ENCODE measurements around the gene FAM131A. TPM values are rescaled to one million over a fixed set of nuclear protein-coding genes. Genes with fewer than 3 reads are reported as not detected.

The FAM131A gene
- total RNA-seq, 2 experiments from 2014 or later: 3.7 to 3.8 TPM

- BruUV-seq (replicated peaks): no TSS peak
- Histone ChIP-seq H3K27ac (ENCODE audit: low read depth, low read length, poor library complexity, severe bottlenecking) (no peak overlapping the region), H3K4me1 (ENCODE audit: insufficient read depth, low read length, poor library complexity, severe bottlenecking) (no peaks in the 10 kb centered on the region), H2AFZ (ENCODE audit: low read length) (no peak overlapping the region), H3K36me3 (ENCODE audit: insufficient read depth, low read length) (0 out of 2 replicates have a peak, but pooled peaks cover 4% of the 10 kb centered on the region), H3K9me2 (ENCODE audit: insufficient read depth, low read length) (no peaks in the 10 kb centered on the region), H3K9me3 (ENCODE audit: low read length) (no peaks in the 10 kb centered on the region), H3K79me2 (ENCODE audit: insufficient read depth, low read depth, low read length) (no peaks in the 10 kb centered on the region), H4K20me1 (ENCODE audit: insufficient read depth, low read length) (no peaks in the 10 kb centered on the region), H3K4me3 (ENCODE audit: low read depth, low read length, poor library complexity, severe bottlenecking) (no peak overlapping the region), H3K4me2 (ENCODE audit: low read length) (no peak overlapping the region)
- no peak for TF ChIP-seq EZH2phosphoT487 (IDR thresholded peaks at IDR 0.05; ENCODE audit: borderline replicate concordance, low read depth, low read length)
- no peak for TF ChIP-seq CTCF (conservative IDR thresholded peaks at IDR 0.05; ENCODE audit: low read length)
- DNase-seq (ENCODE audit: low spot score): no peak
- ChIA-PET POLR2A (no interaction called here), CTCF (ENCODE audit: unreplicated experiment) (no interaction called here)
- intact Hi-C loops (cut with micrococcal nuclease; ENCODE audit: unreplicated experiment): no loop called here
These were observed 14.2 kb downstream of the FAM131A start for GRCh38 chr3:184351511-184352148.

- ChIA-PET CTCF (ENCODE audit: unreplicated experiment) (no interaction called here), POLR2A (no interaction called here)
- no peak for DNase-seq (ENCODE audit: low spot score)
- TF ChIP-seq EZH2phosphoT487 (IDR thresholded peaks at IDR 0.05; ENCODE audit: borderline replicate concordance, low read depth, low read length) (no peak), CTCF (conservative IDR thresholded peaks at IDR 0.05; ENCODE audit: low read length) (no peak)
- no peaks in the 10 kb centered on the region for H3K79me2 ChIP-seq (ENCODE audit: insufficient read depth, low read depth, low read length)
- no peaks in the 10 kb centered on the region for H4K20me1 ChIP-seq (ENCODE audit: insufficient read depth, low read length)
- H3K27ac ChIP-seq (ENCODE audit: low read depth, low read length, poor library complexity, severe bottlenecking): no peak overlapping the region
- no TSS peak for BruUV-seq (replicated peaks)
- no peaks in the 10 kb centered on the region for H3K4me1 ChIP-seq (ENCODE audit: insufficient read depth, low read length, poor library complexity, severe bottlenecking)
- H3K4me3 ChIP-seq (ENCODE audit: low read depth, low read length, poor library complexity, severe bottlenecking): no peak overlapping the region
- intact Hi-C loops (cut with micrococcal nuclease; ENCODE audit: unreplicated experiment): no loop called here
- H2AFZ ChIP-seq (ENCODE audit: low read length): no peak overlapping the region
- 0 out of 2 replicates have a peak, but pooled peaks cover 4% of the 10 kb centered on the region for H3K36me3 ChIP-seq (ENCODE audit: insufficient read depth, low read length)
- H3K9me2 ChIP-seq (ENCODE audit: insufficient read depth, low read length): no peaks in the 10 kb centered on the region
- no peak overlapping the region for H3K4me2 ChIP-seq (ENCODE audit: low read length)
- H3K9me3 ChIP-seq (ENCODE audit: low read length): no peaks in the 10 kb centered on the region
These were observed 14.9 kb downstream of the FAM131A start for GRCh38 chr3:184352149-184352785.
